Hepatocyte (in vitro differentiated cells): ENCODE results near the gene CAPN12. TPM values are rescaled to one million over a fixed set of nuclear protein-coding genes. Genes with fewer than 3 reads are reported as not detected.

Experiments
- DNase-seq: peaks from one replicate; pipeline ENCODE4 v3.0.0-alpha.2; 2016; ENCODE audit warnings: low spot score
- H2AFZ ChIP-seq: fragments of 200-600 bp; sonication (generic); 2 replicates; pipeline ENCODE4 v1.6.0; 2016; ENCODE audit warnings: antibody characterized with exemption, mild to moderate bottlenecking
- H3K27ac ChIP-seq: fragments of 200-600 bp; sonication (generic); 2 replicates; pipeline ENCODE4 v1.5.1; 2016; ENCODE audit warnings: mild to moderate bottlenecking
- H3K27me3 ChIP-seq: fragments of 200-600 bp; sonication (generic); 2 replicates; pipeline ENCODE4 v1.6.1; 2016
- H3K36me3 ChIP-seq: fragments of 200-600 bp; sonication (generic); replicated peaks from 2 replicates; pipeline ENCODE4 v1.5.1; 2016; ENCODE audit warnings: low read depth; ENCODE audit not compliant: insufficient read depth
- H3K4me1 ChIP-seq: fragments of 200-600 bp; sonication (generic); 2 replicates; pipeline ENCODE4 v1.5.1; 2016; ENCODE audit warnings: mild to moderate bottlenecking, moderate library complexity; ENCODE audit not compliant: insufficient read depth
- H3K4me2 ChIP-seq: fragments of 200-600 bp; sonication (generic); 2 replicates; pipeline ENCODE4 v1.6.0; 2016
- H3K4me3 ChIP-seq: fragments of 200-600 bp; sonication (generic); 2 replicates; pipeline ENCODE4 v1.5.1; 2016; ENCODE audit warnings: mild to moderate bottlenecking
- H3K79me2 ChIP-seq: fragments of 200-600 bp; sonication (generic); 2 replicates; pipeline ENCODE4 v1.6.0; 2017; ENCODE audit warnings: mild to moderate bottlenecking
- H3K9me2 ChIP-seq: fragments of 200-600 bp; sonication (generic); replicated peaks from 2 replicates; pipeline ENCODE4 v1.6.0; 2017; ENCODE audit warnings: mild to moderate bottlenecking; ENCODE audit not compliant: insufficient read depth
- H3K9me3 ChIP-seq: fragments of 200-600 bp; sonication (generic); 2 replicates; pipeline ENCODE4 v1.5.1; 2016; ENCODE audit warnings: low read depth, mild to moderate bottlenecking
- H4K20me1 ChIP-seq: fragments of 200-600 bp; sonication (generic); 2 replicates; pipeline ENCODE4 v1.6.0; 2016; ENCODE audit warnings: mild to moderate bottlenecking; ENCODE audit not compliant: insufficient read depth, poor library complexity, severe bottlenecking
- EZH2 ChIP-seq: fragments of 200-600 bp; sonication (generic); IDR thresholded peaks from 2 replicates; pipeline ENCODE4 v1.6.1; 2016; ENCODE audit warnings: antibody characterized with exemption, mild to moderate bottlenecking, borderline replicate concordance
- EZH2phosphoT487 ChIP-seq: fragments of 200-600 bp; sonication (generic); IDR thresholded peaks from one replicate; pipeline ENCODE4 v1.6.1; 2018; ENCODE audit warnings: antibody characterized with exemption, mild to moderate bottlenecking, low read depth, moderate library complexity; ENCODE audit not compliant: unreplicated experiment, severe bottlenecking
- WGBS: methylation state at CpG from one replicate; pipeline ENCODE4 v1.1.6; 2016; ENCODE audit warnings: low lambda C conversion rate; ENCODE audit errors: missing lambda C conversion rate; 5-methylcytosine and 5-hydroxymethylcytosine counted together
- polyA plus RNA-seq: library from polyadenylated mRNA; unstranded; fragments of >200 nt; fragmentation: Nextera tagmentation; extraction: Ambion mirVana; gene quantifications from 2 replicates; pipeline ENCODE4 v1.2.1, GENCODE V29; 2016
- total RNA-seq: library from RNA; depleted of rRNA; stranded (reverse); fragments of >200 nt; gene quantifications from 2 replicates; pipeline ENCODE4 v1.2.3, GENCODE V29; 2014
- TF ChIP-seq, protein P1 (sequence below): fragments of 200-600 bp; sonication (generic); IDR thresholded peaks from 2 replicates; pipeline ENCODE4 v1.5.1; 2016; ENCODE audit warnings: antibody characterized with exemption, mild to moderate bottlenecking; ENCODE audit not compliant: poor library complexity

Gene CAPN12
- total and polyA plus RNA-seq, 2 experiments from 2014 or later = 24.3 to 26.6 TPM

DNA sequence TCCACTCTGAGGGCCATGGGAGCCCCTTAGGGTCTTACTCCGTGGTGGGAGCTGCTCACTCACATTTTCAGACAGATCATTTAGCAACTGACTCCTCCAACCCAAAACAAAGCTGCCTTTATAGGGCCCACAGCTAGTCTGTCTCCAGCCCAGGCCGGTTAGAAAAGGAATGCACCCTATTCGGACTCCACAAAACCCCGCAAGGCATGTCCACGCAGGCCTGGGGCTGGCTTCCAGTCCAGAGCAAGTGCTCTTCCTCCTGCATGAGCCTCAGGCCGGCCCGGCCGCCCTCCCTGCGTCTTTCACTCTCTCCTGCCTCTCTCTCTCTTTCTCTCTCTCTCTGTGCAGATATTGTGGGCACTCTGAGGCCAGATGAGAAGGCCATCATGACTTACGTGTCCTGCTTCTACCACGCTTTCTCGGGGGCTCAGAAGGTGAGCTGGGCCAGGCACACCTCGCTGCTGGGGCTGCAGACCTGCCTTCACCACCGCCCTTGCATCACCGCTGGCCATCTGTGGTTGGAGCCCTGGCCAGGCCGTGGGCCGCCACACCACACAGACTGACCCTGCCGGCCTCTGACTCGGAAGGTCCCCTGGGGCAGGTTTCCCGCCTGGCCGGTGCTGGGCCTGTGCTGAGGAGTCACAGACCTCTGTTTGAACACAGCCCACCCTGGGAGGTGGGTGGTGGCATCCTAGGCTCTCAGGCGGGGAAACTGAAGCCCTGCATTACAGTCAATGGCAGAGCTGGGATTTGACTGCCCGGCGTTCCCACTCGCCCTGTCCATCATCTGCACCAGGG is 33.1 kb downstream of the CAPN12 start:
- no peaks in the 10 kb centered on the region for H3K27me3 ChIP-seq
- no peaks in the 10 kb centered on the region for H4K20me1 ChIP-seq
- no peak overlapping the region for H3K4me3 ChIP-seq
- no peaks in the 10 kb centered on the region for H3K9me2 ChIP-seq
- no peak overlapping the region for H3K4me2 ChIP-seq
- TF ChIP-seq EZH2phosphoT487 (no peak), EZH2 (no peak)
- TF ChIP-seq, protein P1, sequence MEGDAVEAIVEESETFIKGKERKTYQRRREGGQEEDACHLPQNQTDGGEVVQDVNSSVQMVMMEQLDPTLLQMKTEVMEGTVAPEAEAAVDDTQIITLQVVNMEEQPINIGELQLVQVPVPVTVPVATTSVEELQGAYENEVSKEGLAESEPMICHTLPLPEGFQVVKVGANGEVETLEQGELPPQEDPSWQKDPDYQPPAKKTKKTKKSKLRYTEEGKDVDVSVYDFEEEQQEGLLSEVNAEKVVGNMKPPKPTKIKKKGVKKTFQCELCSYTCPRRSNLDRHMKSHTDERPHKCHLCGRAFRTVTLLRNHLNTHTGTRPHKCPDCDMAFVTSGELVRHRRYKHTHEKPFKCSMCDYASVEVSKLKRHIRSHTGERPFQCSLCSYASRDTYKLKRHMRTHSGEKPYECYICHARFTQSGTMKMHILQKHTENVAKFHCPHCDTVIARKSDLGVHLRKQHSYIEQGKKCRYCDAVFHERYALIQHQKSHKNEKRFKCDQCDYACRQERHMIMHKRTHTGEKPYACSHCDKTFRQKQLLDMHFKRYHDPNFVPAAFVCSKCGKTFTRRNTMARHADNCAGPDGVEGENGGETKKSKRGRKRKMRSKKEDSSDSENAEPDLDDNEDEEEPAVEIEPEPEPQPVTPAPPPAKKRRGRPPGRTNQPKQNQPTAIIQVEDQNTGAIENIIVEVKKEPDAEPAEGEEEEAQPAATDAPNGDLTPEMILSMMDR = no peak
- H3K4me1 ChIP-seq = no peaks in the 10 kb centered on the region
- DNase-seq = no peak
- H3K9me3 ChIP-seq = no peaks in the 10 kb centered on the region
- H2AFZ ChIP-seq = no peak overlapping the region
- peaks cover 34% of the 10 kb centered on the region for H3K79me2 ChIP-seq
- 82% methylated on average over 25 of the region's 25 CpGs for WGBS
- H3K27ac ChIP-seq = peak overlapping the region; percentile 8
- H3K36me3 ChIP-seq = peaks cover 4% of the 10 kb centered on the region

- Histone ChIP-seq H3K27me3 (no peaks in the 10 kb centered on the region), H3K4me3 (no peak overlapping the region), H3K4me2 (no peak overlapping the region), H3K36me3 (peaks cover 4% of the 10 kb centered on the region), H3K27ac (no peak overlapping the region), H4K20me1 (no peaks in the 10 kb centered on the region), H3K79me2 (peaks cover 40% of the 10 kb centered on the region), H3K4me1 (no peaks in the 10 kb centered on the region), H2AFZ (no peak overlapping the region), H3K9me3 (no peaks in the 10 kb centered on the region), H3K9me2 (no peaks in the 10 kb centered on the region)
- DNase-seq = no peak
- no peak for TF ChIP-seq EZH2phosphoT487
- TF ChIP-seq EZH2 = no peak
- TF ChIP-seq, protein P1 = no peak
- WGBS = 72% methylated on average over 2 of the region's 2 CpGs
Measured at GRCh38 chr19:38710416-38710702, 33.9 kb downstream of the CAPN12 start.

GRCh38 chr19:38709671-38710415 is 34.4 kb downstream of the CAPN12 start:
- Histone ChIP-seq H3K27ac (no peak overlapping the region), H4K20me1 (no peaks in the 10 kb centered on the region), H3K9me2 (no peaks in the 10 kb centered on the region), H3K4me1 (no peaks in the 10 kb centered on the region), H3K9me3 (no peaks in the 10 kb centered on the region), H3K79me2 (peaks cover 40% of the 10 kb centered on the region), H3K4me2 (no peak overlapping the region), H3K4me3 (no peak overlapping the region), H3K27me3 (no peaks in the 10 kb centered on the region), H2AFZ (no peak overlapping the region), H3K36me3 (peaks cover 4% of the 10 kb centered on the region)
- DNase-seq = no peak
- WGBS = 91% methylated on average over 27 of the region's 27 CpGs
- TF ChIP-seq EZH2 (no peak), EZH2phosphoT487 (no peak)
- TF ChIP-seq, protein P1 = no peak
